Fibroblast of gingiva (primary cell): ENCODE measurements around the gene PDE6C.

ENCODE experiments used
- DNase-seq: peaks from one replicate; pipeline ENCODE4 v3.0.0-alpha.2; 2011; ENCODE audit warnings: low read depth

Gene PDE6C

GRCh38 chr10:93594518-93594917, 17.8 kb upstream of the PDE6C start:
- DNase-seq = no peak

- DNase-seq = no peak
Observed at GRCh38 chr10:93595378-93596161, 16.8 kb upstream of the PDE6C start.

GRCh38 chr10:93596539-93596938, 15.8 kb upstream of the PDE6C start:
- no peak for DNase-seq

- DNase-seq = no peak
Observed at GRCh38 chr10:93597075-93597599, 15.2 kb upstream of the PDE6C start.

GRCh38 chr10:93598157-93598556, 14.2 kb upstream of the PDE6C start:
- DNase-seq = no peak

GRCh38 chr10:93599335-93599734, 13.0 kb upstream of the PDE6C start:
- no peak for DNase-seq

- no peak for DNase-seq
Observed at GRCh38 chr10:93599778-93600177, 12.6 kb upstream of the PDE6C start.

GRCh38 chr10:93600446-93601145, 11.7 kb upstream of the PDE6C start:
- peak; percentile 39 for DNase-seq

GRCh38 chr10:93601146-93601773, 11.1 kb upstream of the PDE6C start, which contains the start of gene RBP4:
Gene RBP4 (minus strand): TSS chr10:93601235. CDS start chr10:93601028, 207 bp downstream.
- peak; percentile 20 for DNase-seq

GRCh38 chr10:93601774-93602162, 10.6 kb upstream of the PDE6C start:
- no peak for DNase-seq

GRCh38 chr10:93603023-93603422, 9.3 kb upstream of the PDE6C start:
- no peak for DNase-seq

GRCh38 chr10:93604146-93604545, 8.2 kb upstream of the PDE6C start:
- no peak for DNase-seq

- DNase-seq = no peak
Observed at GRCh38 chr10:93608421-93608820, 3.9 kb upstream of the PDE6C start.

GRCh38 chr10:93613126-93613525, 789 bp downstream of the PDE6C start:
- DNase-seq = no peak

GRCh38 chr10:93614101-93614825, 1.9 kb downstream of the PDE6C start:
- DNase-seq = no peak

- DNase-seq = no peak
Observed at GRCh38 chr10:93615576-93616235, 3.4 kb downstream of the PDE6C start.

GRCh38 chr10:93620925-93621324, 8.6 kb downstream of the PDE6C start:
- no peak for DNase-seq

- DNase-seq = no peak
Observed at GRCh38 chr10:93622942-93623341, 10.6 kb downstream of the PDE6C start.

GRCh38 chr10:93628858-93629257, 16.5 kb downstream of the PDE6C start:
- no peak for DNase-seq

- no peak for DNase-seq
Observed at GRCh38 chr10:93629647-93630305, 17.4 kb downstream of the PDE6C start.
